GM18505 (cell line): ENCODE measurements around the gene SGMS1.
A peak's percentile ranks its signal among the peaks of the same experiment; 100 is the strongest.
"Not testable (repeated sequence)": the region's sequence is repeated elsewhere in the genome, so short reads cannot be mapped to it uniquely, and the experiment has no call there.

Experiments used
- ATAC-seq: cut with Tn5 transposase; IDR thresholded peaks from one replicate; pipeline ENCODE4 v1.9.1; 2021; ENCODE audit not compliant: unreplicated experiment
- POLR2A ChIP-seq: IDR thresholded peaks from 4 replicates; pipeline ENCODE4 v1.6.1; 2011; ENCODE audit warnings: borderline replicate concordance; ENCODE audit not compliant: insufficient read depth, insufficient read length; ENCODE audit errors: extremely low read depth

SGMS1 gene

GRCh38 chr10:50561266-50561665 lies 62.5 kb downstream of the SGMS1 start:
- no peak for TF ChIP-seq POLR2A
- no peak for ATAC-seq

GRCh38 chr10:50560370-50560769 lies 63.4 kb downstream of the SGMS1 start:
- no peak for TF ChIP-seq POLR2A
- no peak for ATAC-seq

GRCh38 chr10:50558371-50558770 lies 65.4 kb downstream of the SGMS1 start:
- no peak for ATAC-seq
- TF ChIP-seq POLR2A = no peak

- no peak for TF ChIP-seq POLR2A
Observed at GRCh38 chr10:50557130-50557682, 66.5 kb downstream of the SGMS1 start.

GRCh38 chr10:50556237-50557120 lies 67.3 kb downstream of the SGMS1 start:
- no peak for TF ChIP-seq POLR2A

More at GRCh38 chr10:50557130-50557682, 66.5 kb downstream of the SGMS1 start:
- ATAC-seq = no peak

GRCh38 chr10:50554995-50555568 lies 68.7 kb downstream of the SGMS1 start:
- no peak for ATAC-seq

More at GRCh38 chr10:50556237-50557120, 67.3 kb downstream of the SGMS1 start:
- no peak for ATAC-seq

GRCh38 chr10:50554376-50554994 lies 69.3 kb downstream of the SGMS1 start:
- TF ChIP-seq POLR2A = no peak
- no peak for ATAC-seq

More at GRCh38 chr10:50554995-50555568, 68.7 kb downstream of the SGMS1 start:
- no peak for TF ChIP-seq POLR2A

- no peak for TF ChIP-seq POLR2A
- ATAC-seq = peak; percentile 55
Observed at GRCh38 chr10:50552771-50553535, 70.8 kb downstream of the SGMS1 start.

- ATAC-seq = no peak
- TF ChIP-seq POLR2A = no peak
Observed at GRCh38 chr10:50552308-50552707, 71.4 kb downstream of the SGMS1 start.

- ATAC-seq = no peak
- TF ChIP-seq POLR2A = no peak
Observed at GRCh38 chr10:50551894-50552293, 71.9 kb downstream of the SGMS1 start.

GRCh38 chr10:50550291-50550839 lies 73.4 kb downstream of the SGMS1 start:
- no peak for ATAC-seq
- no peak for TF ChIP-seq POLR2A

- ATAC-seq = not testable (repeated sequence)
Observed at GRCh38 chr10:50549186-50549585, 74.6 kb downstream of the SGMS1 start.

- not testable (repeated sequence) for ATAC-seq
Observed at GRCh38 chr10:50548481-50548880, 75.3 kb downstream of the SGMS1 start.

- ATAC-seq = not testable (repeated sequence)
Observed at GRCh38 chr10:50546287-50546686, 77.5 kb downstream of the SGMS1 start.
